Measurements from ENCODE around the gene CPAMD8.

- TF ChIP-seq, protein P1, sequence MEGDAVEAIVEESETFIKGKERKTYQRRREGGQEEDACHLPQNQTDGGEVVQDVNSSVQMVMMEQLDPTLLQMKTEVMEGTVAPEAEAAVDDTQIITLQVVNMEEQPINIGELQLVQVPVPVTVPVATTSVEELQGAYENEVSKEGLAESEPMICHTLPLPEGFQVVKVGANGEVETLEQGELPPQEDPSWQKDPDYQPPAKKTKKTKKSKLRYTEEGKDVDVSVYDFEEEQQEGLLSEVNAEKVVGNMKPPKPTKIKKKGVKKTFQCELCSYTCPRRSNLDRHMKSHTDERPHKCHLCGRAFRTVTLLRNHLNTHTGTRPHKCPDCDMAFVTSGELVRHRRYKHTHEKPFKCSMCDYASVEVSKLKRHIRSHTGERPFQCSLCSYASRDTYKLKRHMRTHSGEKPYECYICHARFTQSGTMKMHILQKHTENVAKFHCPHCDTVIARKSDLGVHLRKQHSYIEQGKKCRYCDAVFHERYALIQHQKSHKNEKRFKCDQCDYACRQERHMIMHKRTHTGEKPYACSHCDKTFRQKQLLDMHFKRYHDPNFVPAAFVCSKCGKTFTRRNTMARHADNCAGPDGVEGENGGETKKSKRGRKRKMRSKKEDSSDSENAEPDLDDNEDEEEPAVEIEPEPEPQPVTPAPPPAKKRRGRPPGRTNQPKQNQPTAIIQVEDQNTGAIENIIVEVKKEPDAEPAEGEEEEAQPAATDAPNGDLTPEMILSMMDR (IDR thresholded peaks at IDR 0.05 in 4 of 5, conservative IDR thresholded peaks at IDR 0.05 in 1 of 5) = no peak
- TF ChIP-seq POLR2A (IDR thresholded peaks at IDR 0.05) = no peak
Measured at GRCh38 chr19:17041976-17042375, 15.4 kb upstream of the CPAMD8 start.
